ENCODE data around the gene NPBWR2.
"Not testable (repeated sequence)": the region's sequence is repeated elsewhere in the genome, so short reads cannot be mapped to it uniquely, and the experiment has no call there.

The NPBWR2 gene

DNA sequence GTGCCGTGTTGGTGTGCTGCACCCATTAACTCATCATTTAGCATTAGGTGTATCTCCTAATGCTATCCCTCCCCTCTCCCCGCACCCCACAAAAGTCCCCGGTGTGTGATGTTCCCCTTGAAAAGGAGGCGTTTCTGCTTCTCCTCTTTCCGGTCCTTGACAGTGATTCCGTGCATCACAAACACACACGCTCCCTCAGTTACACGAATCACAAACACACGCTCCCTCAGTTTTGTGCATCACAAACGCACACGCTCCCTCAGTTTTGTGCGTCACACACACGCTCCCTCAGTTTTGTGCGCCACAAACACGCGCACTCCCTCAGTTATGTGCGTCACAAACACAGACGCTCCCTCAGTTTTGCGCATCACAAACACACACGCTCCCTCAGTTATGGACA, 27.4 kb upstream of the NPBWR2 start:
- CTCF ChIA-PET, POLR2A ChIA-PET: not testable (repeated sequence)
- TF ChIP-seq ZBTB48 (tag by site-specific recombination; IDR thresholded peaks at IDR 0.05): peak; percentile 69

DNA sequence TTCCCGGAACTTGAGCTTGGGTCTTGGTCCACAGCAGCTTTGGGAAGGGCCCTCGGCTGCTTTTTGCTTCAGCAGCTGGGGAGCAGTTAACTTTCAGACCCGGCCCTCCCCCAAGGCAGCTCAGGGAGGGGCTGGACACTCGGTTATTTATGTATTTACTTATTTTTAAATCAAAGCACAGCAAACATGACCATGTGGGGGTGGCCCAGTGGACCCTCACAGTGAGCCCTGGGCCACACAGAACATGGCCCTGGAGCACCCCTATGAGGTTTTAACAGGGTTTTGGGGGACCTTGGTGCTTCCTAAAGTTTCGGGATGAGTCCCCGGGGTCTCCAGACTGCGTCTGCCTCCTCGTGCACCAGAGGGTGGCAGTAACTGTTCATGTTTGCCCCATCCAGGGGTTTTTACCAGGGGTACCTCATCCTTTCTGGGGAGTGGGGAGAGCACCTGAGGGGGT, 26.6 kb upstream of the NPBWR2 start:
- H3K36me3 ChIP-seq (ENCODE audit: control insufficient read depth in 2 of 2, insufficient read depth in 1 of 2, low read length in 2 of 2): no peaks in the 10 kb centered on the region
- no peaks in the 10 kb centered on the region for H3K9me3 ChIP-seq (ENCODE audit: control insufficient read depth, insufficient read depth, low read depth, low read length)
- H3K27ac ChIP-seq (ENCODE audit: extremely low read depth, low read depth, low read length): no peak overlapping the region
- ChIA-PET POLR2A (no interaction called here), CTCF (interaction anchor here (0.6 kb wide), 1 partner anchor 140 kb away, joined by 3 read pairs; no protein-coding TSS in a partner anchor)
- no peaks in the 10 kb centered on the region for H3K4me1 ChIP-seq (ENCODE audit: control insufficient read depth, insufficient read depth, low read length)
- peak; percentile 30; the same call in 1 of the 2 replicates for TF ChIP-seq BCL11A (tag by site-specific recombination; IDR thresholded peaks at IDR 0.05; ENCODE audit: low read depth)
- no peak for TF ChIP-seq TRIM28 (IDR thresholded peaks at IDR 0.05; ENCODE audit: borderline replicate concordance, low read length)
- peak; percentile 41; the same call in 1 of the 2 replicates for TF ChIP-seq GLIS2 (tag by site-specific recombination; IDR thresholded peaks at IDR 0.05)
- TF ChIP-seq ZNF629 (tag by site-specific recombination; IDR thresholded peaks at IDR 0.05): no peak
- TF ChIP-seq ZNF530 (tag by site-specific recombination; IDR thresholded peaks at IDR 0.05; ENCODE audit: low read depth): no peak
- TF ChIP-seq ZNF2 (tag by site-specific recombination; IDR thresholded peaks at IDR 0.05): no peak
- TF ChIP-seq ZNF16 (tag by site-specific recombination; IDR thresholded peaks at IDR 0.05; ENCODE audit: low read depth): no peak
- TF ChIP-seq ZSCAN16 (tag by site-specific recombination; IDR thresholded peaks at IDR 0.05): no peak
- TF ChIP-seq SCRT2 (tag by site-specific recombination; IDR thresholded peaks at IDR 0.05): no peak
- TF ChIP-seq, protein P1, sequence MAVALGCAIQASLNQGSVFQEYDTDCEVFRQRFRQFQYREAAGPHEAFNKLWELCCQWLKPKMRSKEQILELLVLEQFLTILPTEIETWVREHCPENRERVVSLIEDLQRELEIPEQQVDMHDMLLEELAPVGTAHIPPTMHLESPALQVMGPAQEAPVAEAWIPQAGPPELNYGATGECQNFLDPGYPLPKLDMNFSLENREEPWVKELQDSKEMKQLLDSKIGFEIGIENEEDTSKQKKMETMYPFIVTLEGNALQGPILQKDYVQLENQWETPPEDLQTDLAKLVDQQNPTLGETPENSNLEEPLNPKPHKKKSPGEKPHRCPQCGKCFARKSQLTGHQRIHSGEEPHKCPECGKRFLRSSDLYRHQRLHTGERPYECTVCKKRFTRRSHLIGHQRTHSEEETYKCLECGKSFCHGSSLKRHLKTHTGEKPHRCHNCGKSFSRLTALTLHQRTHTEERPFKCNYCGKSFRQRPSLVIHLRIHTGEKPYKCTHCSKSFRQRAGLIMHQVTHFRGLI (tag by site-specific recombination; IDR thresholded peaks at IDR 0.05): no peak
- no peak for TF ChIP-seq ZNF658 (tag by site-specific recombination; IDR thresholded peaks at IDR 0.05)
- TF ChIP-seq, protein P2, sequence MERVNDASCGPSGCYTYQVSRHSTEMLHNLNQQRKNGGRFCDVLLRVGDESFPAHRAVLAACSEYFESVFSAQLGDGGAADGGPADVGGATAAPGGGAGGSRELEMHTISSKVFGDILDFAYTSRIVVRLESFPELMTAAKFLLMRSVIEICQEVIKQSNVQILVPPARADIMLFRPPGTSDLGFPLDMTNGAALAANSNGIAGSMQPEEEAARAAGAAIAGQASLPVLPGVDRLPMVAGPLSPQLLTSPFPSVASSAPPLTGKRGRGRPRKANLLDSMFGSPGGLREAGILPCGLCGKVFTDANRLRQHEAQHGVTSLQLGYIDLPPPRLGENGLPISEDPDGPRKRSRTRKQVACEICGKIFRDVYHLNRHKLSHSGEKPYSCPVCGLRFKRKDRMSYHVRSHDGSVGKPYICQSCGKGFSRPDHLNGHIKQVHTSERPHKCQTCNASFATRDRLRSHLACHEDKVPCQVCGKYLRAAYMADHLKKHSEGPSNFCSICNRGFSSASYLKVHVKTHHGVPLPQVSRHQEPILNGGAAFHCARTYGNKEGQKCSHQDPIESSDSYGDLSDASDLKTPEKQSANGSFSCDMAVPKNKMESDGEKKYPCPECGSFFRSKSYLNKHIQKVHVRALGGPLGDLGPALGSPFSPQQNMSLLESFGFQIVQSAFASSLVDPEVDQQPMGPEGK (tag by site-specific recombination; IDR thresholded peaks at IDR 0.05): no peak
- TF ChIP-seq OVOL3 (tag by site-specific recombination; IDR thresholded peaks at IDR 0.05): no peak
- TF ChIP-seq ZBTB7A (tag by site-specific recombination; IDR thresholded peaks at IDR 0.05; ENCODE audit: low read depth): no peak; the same call in 1 of the 2 replicates
- TF ChIP-seq KLF10 (tag by site-specific recombination; IDR thresholded peaks at IDR 0.05): no peak
- TF ChIP-seq ZNF830 (tag by site-specific recombination; IDR thresholded peaks at IDR 0.05; ENCODE audit: low read depth): no peak
- TF ChIP-seq, protein P3, sequence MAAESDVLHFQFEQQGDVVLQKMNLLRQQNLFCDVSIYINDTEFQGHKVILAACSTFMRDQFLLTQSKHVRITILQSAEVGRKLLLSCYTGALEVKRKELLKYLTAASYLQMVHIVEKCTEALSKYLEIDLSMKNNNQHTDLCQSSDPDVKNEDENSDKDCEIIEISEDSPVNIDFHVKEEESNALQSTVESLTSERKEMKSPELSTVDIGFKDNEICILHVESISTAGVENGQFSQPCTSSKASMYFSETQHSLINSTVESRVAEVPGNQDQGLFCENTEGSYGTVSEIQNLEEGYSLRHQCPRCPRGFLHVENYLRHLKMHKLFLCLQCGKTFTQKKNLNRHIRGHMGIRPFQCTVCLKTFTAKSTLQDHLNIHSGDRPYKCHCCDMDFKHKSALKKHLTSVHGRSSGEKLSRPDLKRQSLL (tag by site-specific recombination; IDR thresholded peaks at IDR 0.05): no peak
- TF ChIP-seq HOXC10 (CRISPR knock-in tag; IDR thresholded peaks at IDR 0.05): no peak
- TF ChIP-seq, protein P4, sequence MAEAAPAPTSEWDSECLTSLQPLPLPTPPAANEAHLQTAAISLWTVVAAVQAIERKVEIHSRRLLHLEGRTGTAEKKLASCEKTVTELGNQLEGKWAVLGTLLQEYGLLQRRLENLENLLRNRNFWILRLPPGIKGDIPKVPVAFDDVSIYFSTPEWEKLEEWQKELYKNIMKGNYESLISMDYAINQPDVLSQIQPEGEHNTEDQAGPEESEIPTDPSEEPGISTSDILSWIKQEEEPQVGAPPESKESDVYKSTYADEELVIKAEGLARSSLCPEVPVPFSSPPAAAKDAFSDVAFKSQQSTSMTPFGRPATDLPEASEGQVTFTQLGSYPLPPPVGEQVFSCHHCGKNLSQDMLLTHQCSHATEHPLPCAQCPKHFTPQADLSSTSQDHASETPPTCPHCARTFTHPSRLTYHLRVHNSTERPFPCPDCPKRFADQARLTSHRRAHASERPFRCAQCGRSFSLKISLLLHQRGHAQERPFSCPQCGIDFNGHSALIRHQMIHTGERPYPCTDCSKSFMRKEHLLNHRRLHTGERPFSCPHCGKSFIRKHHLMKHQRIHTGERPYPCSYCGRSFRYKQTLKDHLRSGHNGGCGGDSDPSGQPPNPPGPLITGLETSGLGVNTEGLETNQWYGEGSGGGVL (tag by site-specific recombination; IDR thresholded peaks at IDR 0.05): no peak
- no peak for TF ChIP-seq ZNF837 (tag by site-specific recombination; IDR thresholded peaks at IDR 0.05)
- TF ChIP-seq YY1 (tag by site-specific recombination; IDR thresholded peaks at IDR 0.05): no peak
- no peak for TF ChIP-seq ZNF423 (tag by site-specific recombination; IDR thresholded peaks at IDR 0.05)
- TF ChIP-seq ZNF324 (tag by site-specific recombination; IDR thresholded peaks at IDR 0.05): no peak
- TF ChIP-seq ZNF561 (tag by site-specific recombination; IDR thresholded peaks at IDR 0.05; ENCODE audit: borderline replicate concordance): no peak
- peak; percentile 6; the same call in 1 of the 2 replicates for TF ChIP-seq ZNF654 (tag by site-specific recombination; IDR thresholded peaks at IDR 0.05; ENCODE audit: low read depth)
- no peak overlapping the region for H3K4me3 ChIP-seq (ENCODE audit: low read depth, low read length)

More for the DNA sequence above, 27.4 kb upstream of the NPBWR2 start:
- H3K9me3 ChIP-seq (ENCODE audit: control insufficient read depth, insufficient read depth, low read depth, low read length); H3K4me1 ChIP-seq (ENCODE audit: control insufficient read depth, insufficient read depth, low read length); H3K36me3 ChIP-seq (ENCODE audit: control insufficient read depth in 2 of 2, insufficient read depth in 1 of 2, low read length in 2 of 2); H3K27ac ChIP-seq (ENCODE audit: extremely low read depth, low read depth, low read length); H3K4me3 ChIP-seq (ENCODE audit: low read depth, low read length): not testable (repeated sequence)
